SK-N-SH (cell line): ENCODE results near the gene ITIH1. TPM values are rescaled to one million over a fixed set of nuclear protein-coding genes. Genes with fewer than 3 reads are reported as not detected.

Experiments used
- CTCF ChIA-PET: fragments of 300-600, 350-600 bp; formaldehyde crosslinking; extraction: SDS; loops from one replicate; lab custom pipeline; 2021; lab: Yijun Ruan, JAX
- POLR2A ChIA-PET: fragments of 350-600 bp; sonication (Branson Sonifier 250); formaldehyde crosslinking; extraction: SDS; loops from one replicate; lab custom pipeline; 2020; ENCODE audit warnings: antibody characterized with exemption, inconsistent platforms; lab: Yijun Ruan, JAX
- DNase-seq: peaks from one replicate; pipeline ENCODE4 v3.0.0; 2012
- H2AFZ ChIP-seq: fragments of 200-600 bp; sonication (generic); 2 replicates; pipeline ENCODE4 v1.8.1; 2016; ENCODE audit warnings: antibody characterized with exemption, mild to moderate bottlenecking, low read depth
- H3F3A ChIP-seq: fragments of 200-600 bp; sonication (generic); replicated peaks from 2 replicates; pipeline ENCODE3; 2016; ENCODE audit warnings: antibody characterized with exemption, mild to moderate bottlenecking; ENCODE audit not compliant: insufficient read depth
- H3K27ac ChIP-seq, 2 experiments: fragments of 200-500 bp in 1 of 2; fragments of 200-600 bp in 1 of 2; sonication (Bioruptor generic) in 1 of 2; sonication (generic), shearing (Covaris generic) in 1 of 2; 2 replicates each; pipeline versions ENCODE4 v1.5.1 to v1.6.1; 2014 to 2016; ENCODE audit warnings: low read depth in 2 of 2, inconsistent platforms in 1 of 2, low read length in 1 of 2, mild to moderate bottlenecking in 1 of 2, mixed read lengths in 1 of 2
- H3K27me3 ChIP-seq: fragments of 200-600 bp; sonication (generic), shearing (Covaris generic); 2 replicates; pipeline ENCODE4 v1.6.1; 2016; ENCODE audit warnings: mixed run types; ENCODE audit not compliant: insufficient read depth
- H3K36me3 ChIP-seq, 2 experiments: fragments of 200-500 bp in 1 of 2; fragments of 200-600 bp in 1 of 2; sonication (Bioruptor generic) in 1 of 2; sonication (generic) in 1 of 2; replicated peaks in 1 of 2; 2 replicates each; pipeline versions ENCODE3 to v1.5.1; 2014 to 2016; ENCODE audit warnings: low read length in 1 of 2, mild to moderate bottlenecking in 1 of 2; ENCODE audit not compliant: insufficient read depth in 2 of 2, control insufficient read depth in 1 of 2
- H3K4me1 ChIP-seq, 2 experiments: fragments of 200-500 bp in 1 of 2; fragments of 200-600 bp in 1 of 2; sonication (Bioruptor generic) in 1 of 2; sonication (generic), shearing (Covaris generic) in 1 of 2; 2 replicates each; pipeline versions ENCODE4 v1.5.1 to v1.6.1; 2014 to 2016; ENCODE audit warnings: low read depth in 1 of 2, low read length in 1 of 2, mixed run types in 1 of 2; ENCODE audit not compliant: insufficient read depth in 2 of 2, control insufficient read depth in 1 of 2
- H3K4me2 ChIP-seq: fragments of 200-600 bp; sonication (generic), shearing (Covaris generic); 2 replicates; pipeline ENCODE4 v1.6.1; 2017; ENCODE audit warnings: mixed run types
- H3K4me3 ChIP-seq, 2 experiments: fragments of 200-500 bp in 1 of 2; fragments of 200-600 bp in 1 of 2; sonication (Bioruptor generic) in 1 of 2; sonication (generic), shearing (Covaris generic) in 1 of 2; 2 replicates each; pipeline versions ENCODE4 v1.5.1 to v1.8.1; 2014 to 2016; ENCODE audit warnings: low read depth in 2 of 2, inconsistent platforms in 1 of 2, low read length in 1 of 2, mild to moderate bottlenecking in 1 of 2, mixed read lengths in 1 of 2, moderate library complexity in 1 of 2
- H3K79me2 ChIP-seq: fragments of 200-600 bp; sonication (generic); 2 replicates; pipeline ENCODE4 v1.8.1; 2017; ENCODE audit warnings: mild to moderate bottlenecking; ENCODE audit not compliant: insufficient read depth
- H3K9ac ChIP-seq: fragments of 200-600 bp; sonication (generic); 2 replicates; pipeline ENCODE4 v1.6.1; 2017; ENCODE audit warnings: mixed run types
- H3K9me2 ChIP-seq: fragments of 200-600 bp; sonication (generic); 2 replicates; pipeline ENCODE4 v1.6.1; 2017; ENCODE audit warnings: mixed run types
- H3K9me3 ChIP-seq: fragments of 200-600 bp; sonication (generic); 2 replicates; pipeline ENCODE4 v1.6.1; 2017; ENCODE audit warnings: mixed run types, mild to moderate bottlenecking, moderate library complexity
- H4K20me1 ChIP-seq: fragments of 200-600 bp; sonication (generic); 2 replicates; pipeline ENCODE4 v1.6.1; 2017; ENCODE audit warnings: mild to moderate bottlenecking, mixed run types; ENCODE audit not compliant: insufficient read depth
- FOSL2 ChIP-seq: IDR thresholded peaks from 2 replicates; pipeline ENCODE4 v1.4.0; 2012; ENCODE audit warnings: low read depth, mild to moderate bottlenecking, moderate library complexity, borderline replicate concordance
- FOXM1 ChIP-seq: IDR thresholded peaks from 2 replicates; pipeline ENCODE4 v1.4.0; 2012; ENCODE audit warnings: low read depth, mild to moderate bottlenecking
- GABPA ChIP-seq: IDR thresholded peaks from 2 replicates; pipeline ENCODE4 v1.4.0; 2012; ENCODE audit warnings: low read depth, mild to moderate bottlenecking
- GATA2 ChIP-seq: sonication (generic); formaldehyde crosslinking; IDR thresholded peaks from 2 replicates; pipeline ENCODE4 v1.5.0; 2020; ENCODE audit warnings: mild to moderate bottlenecking, missing genetic modification reagents
- IRF3 ChIP-seq: fragments of 150-350 bp; IDR thresholded peaks from 2 replicates; pipeline ENCODE4 v1.6.1; 2016; ENCODE audit warnings: mild to moderate bottlenecking, low read depth, low read length
- MXI1 ChIP-seq: IDR thresholded peaks from 2 replicates; pipeline ENCODE4 v1.6.1; 2012; ENCODE audit warnings: mild to moderate bottlenecking, low read depth, low read length, improper control_type of control experiment
- NFIC ChIP-seq: IDR thresholded peaks from 2 replicates; pipeline ENCODE4 v1.4.0; 2012; ENCODE audit warnings: borderline replicate concordance
- POLR2AphosphoS5 ChIP-seq: IDR thresholded peaks from 2 replicates; pipeline ENCODE4 v1.6.1; 2012; ENCODE audit warnings: low read depth, low read length
- RAD21 ChIP-seq: IDR thresholded peaks from 2 replicates; pipeline ENCODE4 v1.6.1; 2012; ENCODE audit warnings: mild to moderate bottlenecking, low read length
- RCOR1 ChIP-seq: fragments of 150-350 bp; IDR thresholded peaks from 2 replicates; pipeline ENCODE4 v1.6.1; 2017; ENCODE audit warnings: antibody characterized with exemption, low read length
- RXRA ChIP-seq: IDR thresholded peaks from 2 replicates; pipeline ENCODE4 v1.4.0; 2012; ENCODE audit warnings: low read depth, mild to moderate bottlenecking, borderline replicate concordance
- SMC3 ChIP-seq: IDR thresholded peaks from 2 replicates; pipeline ENCODE4 v1.6.1; 2012; ENCODE audit warnings: low read depth, low read length, improper control_type of control experiment
- TEAD4 ChIP-seq: IDR thresholded peaks from 2 replicates; pipeline ENCODE4 v1.4.0; 2012; ENCODE audit warnings: mild to moderate bottlenecking, borderline replicate concordance; ENCODE audit not compliant: insufficient read depth
- YY1 ChIP-seq: IDR thresholded peaks from 2 replicates; pipeline ENCODE4 v1.4.0; 2012; ENCODE audit warnings: low read depth, mild to moderate bottlenecking
- ZBTB33 ChIP-seq: IDR thresholded peaks from 2 replicates; pipeline ENCODE4 v1.4.0; 2012; ENCODE audit warnings: low read depth, borderline replicate concordance
- WGBS: methylation state at CpG from one replicate; pipeline ENCODE4 v1.1.6; 2017; ENCODE audit warnings: low lambda C conversion rate; 5-methylcytosine and 5-hydroxymethylcytosine counted together
- polyA plus RNA-seq, 3 experiments: library from polyadenylated mRNA; depleted of rRNA; stranded (reverse); fragments of >200 nt; gene quantifications; 2 replicates each; pipeline ENCODE4 v1.2.3, GENCODE V29; 2012
- TF ChIP-seq, protein P1 (sequence below): IDR thresholded peaks from 2 replicates; pipeline ENCODE4; 2012
- TF ChIP-seq, protein P2 (sequence below): fragments of 150-350 bp; IDR thresholded peaks from 2 replicates; pipeline ENCODE4 v1.6.1; 2017; ENCODE audit warnings: antibody characterized with exemption, low read length, low read depth, borderline replicate concordance
- TF ChIP-seq, protein P3 (sequence below): IDR thresholded peaks from 2 replicates; pipeline ENCODE4 v1.6.1; 2012; ENCODE audit warnings: mild to moderate bottlenecking, low read depth, low read length, moderate library complexity

ITIH1 gene
- polyA plus RNA-seq, 1 of the 3 experiments (the other 2 are of a cell fraction), result not detected

DNA sequence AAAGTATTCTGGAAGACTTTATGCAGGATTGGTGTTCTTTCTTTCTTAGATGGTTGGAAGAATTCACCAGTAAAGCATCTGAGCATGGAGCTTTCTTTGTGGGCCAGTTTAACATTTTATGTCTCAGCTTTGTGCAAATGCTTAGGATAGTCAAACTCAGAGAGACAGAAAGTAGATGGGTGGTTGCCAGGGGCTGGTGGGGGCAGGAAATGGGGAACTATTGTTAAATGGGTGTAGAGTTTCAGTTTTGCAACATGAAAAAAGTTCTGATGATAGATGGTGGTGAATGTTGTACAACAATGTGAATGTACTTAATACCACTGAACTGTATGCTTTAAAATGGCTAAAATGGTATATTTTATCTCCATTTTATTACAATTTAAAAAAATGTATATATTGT is 46.7 kb upstream of the ITIH1 start:
- no peaks in the 10 kb centered on the region for H4K20me1 ChIP-seq
- H3K9ac ChIP-seq, result no peak overlapping the region
- H3F3A ChIP-seq, result peaks cover 11% of the 10 kb centered on the region
- ChIA-PET CTCF (no interaction called here), POLR2A (no interaction called here)
- no peak overlapping the region for H2AFZ ChIP-seq
- H3K27me3 ChIP-seq, result no peaks in the 10 kb centered on the region
- H3K4me1 ChIP-seq, result no peaks in the 10 kb centered on the region
- no peaks in the 10 kb centered on the region for H3K9me2 ChIP-seq
- H3K4me2 ChIP-seq, result no peak overlapping the region
- peaks cover 3% of the 10 kb centered on the region; the same call in 1 of the 2 replicates for H3K9me3 ChIP-seq
- TF ChIP-seq NFIC (no peak), ZBTB33 (no peak), TEAD4 (no peak), IRF3 (no peak), SMC3 (no peak), RCOR1 (no peak), MXI1 (no peak), GABPA (no peak), GATA2 (CRISPR knock-in tag) (no peak), FOXM1 (no peak), YY1 (no peak), FOSL2 (no peak), POLR2AphosphoS5 (no peak), RXRA (no peak)
- TF ChIP-seq, protein P1, sequence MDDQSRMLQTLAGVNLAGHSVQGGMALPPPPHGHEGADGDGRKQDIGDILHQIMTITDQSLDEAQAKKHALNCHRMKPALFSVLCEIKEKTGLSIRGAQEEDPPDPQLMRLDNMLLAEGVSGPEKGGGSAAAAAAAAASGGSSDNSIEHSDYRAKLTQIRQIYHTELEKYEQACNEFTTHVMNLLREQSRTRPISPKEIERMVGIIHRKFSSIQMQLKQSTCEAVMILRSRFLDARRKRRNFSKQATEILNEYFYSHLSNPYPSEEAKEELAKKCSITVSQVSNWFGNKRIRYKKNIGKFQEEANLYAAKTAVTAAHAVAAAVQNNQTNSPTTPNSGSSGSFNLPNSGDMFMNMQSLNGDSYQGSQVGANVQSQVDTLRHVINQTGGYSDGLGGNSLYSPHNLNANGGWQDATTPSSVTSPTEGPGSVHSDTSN, result no peak
- H3K4me3 ChIP-seq, result no peak overlapping the region
- H3K36me3 ChIP-seq, result peaks cover 27 to 66% of the 10 kb centered on the region in 2 experiments
- DNase-seq, result no peak
- no peaks in the 10 kb centered on the region for H3K79me2 ChIP-seq
- no peak overlapping the region for H3K27ac ChIP-seq

- Histone ChIP-seq H3K79me2 (no peaks in the 10 kb centered on the region), H3F3A (peaks cover 11% of the 10 kb centered on the region), H3K36me3 (peaks cover 29 to 72% of the 10 kb centered on the region in 2 experiments), H3K4me1 (no peaks in the 10 kb centered on the region), H3K9me2 (no peaks in the 10 kb centered on the region), H3K4me2 (no peak overlapping the region), H3K4me3 (no peak overlapping the region), H3K27ac (no peak overlapping the region), H3K9ac (no peak overlapping the region), H4K20me1 (no peaks in the 10 kb centered on the region), H3K27me3 (no peaks in the 10 kb centered on the region), H3K9me3 (peaks cover 3% of the 10 kb centered on the region; the same call in 1 of the 2 replicates), H2AFZ (no peak overlapping the region)
- WGBS, result 93% methylated on average over 14 of the region's 14 CpGs
- ChIA-PET POLR2A (no interaction called here), CTCF (no interaction called here)
- no peak for DNase-seq
- TF ChIP-seq ZBTB33, result no peak
- no peak for TF ChIP-seq FOXM1
- TF ChIP-seq, protein P2, sequence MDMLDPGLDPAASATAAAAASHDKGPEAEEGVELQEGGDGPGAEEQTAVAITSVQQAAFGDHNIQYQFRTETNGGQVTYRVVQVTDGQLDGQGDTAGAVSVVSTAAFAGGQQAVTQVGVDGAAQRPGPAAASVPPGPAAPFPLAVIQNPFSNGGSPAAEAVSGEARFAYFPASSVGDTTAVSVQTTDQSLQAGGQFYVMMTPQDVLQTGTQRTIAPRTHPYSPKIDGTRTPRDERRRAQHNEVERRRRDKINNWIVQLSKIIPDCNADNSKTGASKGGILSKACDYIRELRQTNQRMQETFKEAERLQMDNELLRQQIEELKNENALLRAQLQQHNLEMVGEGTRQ, result no peak
- no peak for TF ChIP-seq RAD21
- TF ChIP-seq, protein P3, sequence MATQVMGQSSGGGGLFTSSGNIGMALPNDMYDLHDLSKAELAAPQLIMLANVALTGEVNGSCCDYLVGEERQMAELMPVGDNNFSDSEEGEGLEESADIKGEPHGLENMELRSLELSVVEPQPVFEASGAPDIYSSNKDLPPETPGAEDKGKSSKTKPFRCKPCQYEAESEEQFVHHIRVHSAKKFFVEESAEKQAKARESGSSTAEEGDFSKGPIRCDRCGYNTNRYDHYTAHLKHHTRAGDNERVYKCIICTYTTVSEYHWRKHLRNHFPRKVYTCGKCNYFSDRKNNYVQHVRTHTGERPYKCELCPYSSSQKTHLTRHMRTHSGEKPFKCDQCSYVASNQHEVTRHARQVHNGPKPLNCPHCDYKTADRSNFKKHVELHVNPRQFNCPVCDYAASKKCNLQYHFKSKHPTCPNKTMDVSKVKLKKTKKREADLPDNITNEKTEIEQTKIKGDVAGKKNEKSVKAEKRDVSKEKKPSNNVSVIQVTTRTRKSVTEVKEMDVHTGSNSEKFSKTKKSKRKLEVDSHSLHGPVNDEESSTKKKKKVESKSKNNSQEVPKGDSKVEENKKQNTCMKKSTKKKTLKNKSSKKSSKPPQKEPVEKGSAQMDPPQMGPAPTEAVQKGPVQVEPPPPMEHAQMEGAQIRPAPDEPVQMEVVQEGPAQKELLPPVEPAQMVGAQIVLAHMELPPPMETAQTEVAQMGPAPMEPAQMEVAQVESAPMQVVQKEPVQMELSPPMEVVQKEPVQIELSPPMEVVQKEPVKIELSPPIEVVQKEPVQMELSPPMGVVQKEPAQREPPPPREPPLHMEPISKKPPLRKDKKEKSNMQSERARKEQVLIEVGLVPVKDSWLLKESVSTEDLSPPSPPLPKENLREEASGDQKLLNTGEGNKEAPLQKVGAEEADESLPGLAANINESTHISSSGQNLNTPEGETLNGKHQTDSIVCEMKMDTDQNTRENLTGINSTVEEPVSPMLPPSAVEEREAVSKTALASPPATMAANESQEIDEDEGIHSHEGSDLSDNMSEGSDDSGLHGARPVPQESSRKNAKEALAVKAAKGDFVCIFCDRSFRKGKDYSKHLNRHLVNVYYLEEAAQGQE, result no peak
Measured at GRCh38 chr3:52731590-52731989, 45.8 kb upstream of the ITIH1 start.
